ENCODE results near the gene MTHFD1. TPM values are rescaled to one million over a fixed set of nuclear protein-coding genes. Genes with fewer than 3 reads are reported as not detected.

MTHFD1 gene
- total and polyA plus RNA-seq, 9 of the 15 experiments (the other 6 are each of a cell fraction or from before 2014, with no cell fraction given) = 66.7 to 158 (median 90.9) TPM

DNA sequence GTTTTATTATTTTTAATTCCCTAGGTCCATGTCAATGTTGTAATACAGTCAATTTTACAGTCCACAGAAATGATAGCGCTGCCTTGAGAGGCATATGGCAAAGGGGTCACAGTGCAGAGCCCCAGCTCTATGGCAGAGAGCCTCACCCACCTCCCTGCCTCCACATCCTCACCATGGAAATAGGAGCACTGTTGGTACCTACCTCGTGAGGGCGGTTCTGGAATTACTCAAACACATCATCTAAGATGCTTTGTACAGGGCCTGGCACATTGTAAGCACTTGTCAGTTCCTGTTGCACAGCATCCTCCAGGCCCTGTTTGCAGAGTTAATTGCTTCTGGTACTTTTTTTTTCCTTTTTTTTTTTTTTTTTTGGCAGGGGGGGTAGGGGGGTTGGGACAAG is 73.1 kb downstream of the MTHFD1 start (continued):
- TF ChIP-seq POU5F1 (IDR thresholded peaks at IDR 0.05; ENCODE audit: borderline replicate concordance, low read depth, low read length, partially characterized antibody) = no peak
- TF ChIP-seq, protein P1, sequence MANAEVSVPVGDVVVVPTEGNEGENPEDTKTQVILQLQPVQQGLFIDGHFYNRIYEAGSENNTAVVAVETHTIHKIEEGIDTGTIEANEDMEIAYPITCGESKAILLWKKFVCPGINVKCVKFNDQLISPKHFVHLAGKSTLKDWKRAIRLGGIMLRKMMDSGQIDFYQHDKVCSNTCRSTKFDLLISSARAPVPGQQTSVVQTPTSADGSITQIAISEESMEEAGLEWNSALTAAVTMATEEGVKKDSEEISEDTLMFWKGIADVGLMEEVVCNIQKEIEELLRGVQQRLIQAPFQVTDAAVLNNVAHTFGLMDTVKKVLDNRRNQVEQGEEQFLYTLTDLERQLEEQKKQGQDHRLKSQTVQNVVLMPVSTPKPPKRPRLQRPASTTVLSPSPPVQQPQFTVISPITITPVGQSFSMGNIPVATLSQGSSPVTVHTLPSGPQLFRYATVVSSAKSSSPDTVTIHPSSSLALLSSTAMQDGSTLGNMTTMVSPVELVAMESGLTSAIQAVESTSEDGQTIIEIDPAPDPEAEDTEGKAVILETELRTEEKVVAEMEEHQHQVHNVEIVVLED (CRISPR knock-in tag; IDR thresholded peaks at IDR 0.05) = no peak
- TF ChIP-seq RBM17 (IDR thresholded peaks at IDR 0.05; ENCODE audit: borderline replicate concordance, low read depth, low read length) = no peak
- TF ChIP-seq, protein P2, sequence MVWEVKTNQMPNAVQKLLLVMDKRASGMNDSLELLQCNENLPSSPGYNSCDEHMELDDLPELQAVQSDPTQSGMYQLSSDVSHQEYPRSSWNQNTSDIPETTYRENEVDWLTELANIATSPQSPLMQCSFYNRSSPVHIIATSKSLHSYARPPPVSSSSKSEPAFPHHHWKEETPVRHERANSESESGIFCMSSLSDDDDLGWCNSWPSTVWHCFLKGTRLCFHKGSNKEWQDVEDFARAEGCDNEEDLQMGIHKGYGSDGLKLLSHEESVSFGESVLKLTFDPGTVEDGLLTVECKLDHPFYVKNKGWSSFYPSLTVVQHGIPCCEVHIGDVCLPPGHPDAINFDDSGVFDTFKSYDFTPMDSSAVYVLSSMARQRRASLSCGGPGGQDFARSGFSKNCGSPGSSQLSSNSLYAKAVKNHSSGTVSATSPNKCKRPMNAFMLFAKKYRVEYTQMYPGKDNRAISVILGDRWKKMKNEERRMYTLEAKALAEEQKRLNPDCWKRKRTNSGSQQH (CRISPR knock-in tag; IDR thresholded peaks at IDR 0.05) = no peak
- TF ChIP-seq, protein P3, sequence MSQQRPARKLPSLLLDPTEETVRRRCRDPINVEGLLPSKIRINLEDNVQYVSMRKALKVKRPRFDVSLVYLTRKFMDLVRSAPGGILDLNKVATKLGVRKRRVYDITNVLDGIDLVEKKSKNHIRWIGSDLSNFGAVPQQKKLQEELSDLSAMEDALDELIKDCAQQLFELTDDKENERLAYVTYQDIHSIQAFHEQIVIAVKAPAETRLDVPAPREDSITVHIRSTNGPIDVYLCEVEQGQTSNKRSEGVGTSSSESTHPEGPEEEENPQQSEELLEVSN (IDR thresholded peaks at IDR 0.05; ENCODE audit: borderline replicate concordance in 1 of 2, extremely low read depth in 1 of 2, insufficient read depth in 1 of 2, insufficient read length in 1 of 2, low read depth in 1 of 2, low read length in 1 of 2, poor library complexity in 1 of 2, severe bottlenecking in 1 of 2) = no peak
- TF ChIP-seq ZNF584 (CRISPR knock-in tag; IDR thresholded peaks at IDR 0.05; ENCODE audit: low read depth) = no peak
- no peak for TF ChIP-seq ZNF583 (CRISPR knock-in tag; IDR thresholded peaks at IDR 0.05)
- no peak for TF ChIP-seq ZNF121 (CRISPR knock-in tag; conservative IDR thresholded peaks at IDR 0.05)
- TF ChIP-seq, protein P4, sequence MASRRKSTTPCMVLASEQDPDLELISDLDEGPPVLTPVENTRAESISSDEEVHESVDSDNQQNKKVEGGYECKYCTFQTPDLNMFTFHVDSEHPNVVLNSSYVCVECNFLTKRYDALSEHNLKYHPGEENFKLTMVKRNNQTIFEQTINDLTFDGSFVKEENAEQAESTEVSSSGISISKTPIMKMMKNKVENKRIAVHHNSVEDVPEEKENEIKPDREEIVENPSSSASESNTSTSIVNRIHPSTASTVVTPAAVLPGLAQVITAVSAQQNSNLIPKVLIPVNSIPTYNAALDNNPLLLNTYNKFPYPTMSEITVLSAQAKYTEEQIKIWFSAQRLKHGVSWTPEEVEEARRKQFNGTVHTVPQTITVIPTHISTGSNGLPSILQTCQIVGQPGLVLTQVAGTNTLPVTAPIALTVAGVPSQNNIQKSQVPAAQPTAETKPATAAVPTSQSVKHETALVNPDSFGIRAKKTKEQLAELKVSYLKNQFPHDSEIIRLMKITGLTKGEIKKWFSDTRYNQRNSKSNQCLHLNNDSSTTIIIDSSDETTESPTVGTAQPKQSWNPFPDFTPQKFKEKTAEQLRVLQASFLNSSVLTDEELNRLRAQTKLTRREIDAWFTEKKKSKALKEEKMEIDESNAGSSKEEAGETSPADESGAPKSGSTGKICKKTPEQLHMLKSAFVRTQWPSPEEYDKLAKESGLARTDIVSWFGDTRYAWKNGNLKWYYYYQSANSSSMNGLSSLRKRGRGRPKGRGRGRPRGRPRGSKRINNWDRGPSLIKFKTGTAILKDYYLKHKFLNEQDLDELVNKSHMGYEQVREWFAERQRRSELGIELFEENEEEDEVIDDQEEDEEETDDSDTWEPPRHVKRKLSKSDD (conservative IDR thresholded peaks at IDR 0.05; ENCODE audit: low read length) = no peak
